RKO (cell line): Measurements from ENCODE around the gene ACAP2.
"Not testable (repeated sequence)": the region's sequence is repeated elsewhere in the genome, so short reads cannot be mapped to it uniquely, and the experiment has no call there.

Experiments
- DNase-seq: peaks from one replicate; pipeline ENCODE4 v3.0.0-alpha.2; 2016; ENCODE audit warnings: low spot score

ACAP2 gene

GRCh38 chr3:195241592-195242355 is 201.0 kb downstream of the ACAP2 start:
- peak; percentile 6 for DNase-seq

GRCh38 chr3:195240939-195241338 is 201.9 kb downstream of the ACAP2 start:
- no peak for DNase-seq

- no peak for DNase-seq
These were observed 202.6 kb downstream of the ACAP2 start for GRCh38 chr3:195240171-195240701.

GRCh38 chr3:195239121-195239520 is 203.7 kb downstream of the ACAP2 start:
- no peak for DNase-seq

- no peak for DNase-seq
These were observed 204.2 kb downstream of the ACAP2 start for GRCh38 chr3:195238586-195239118.

- DNase-seq = no peak
These were observed 204.7 kb downstream of the ACAP2 start for GRCh38 chr3:195238081-195238571.

- no peak for DNase-seq
These were observed 205.8 kb downstream of the ACAP2 start for GRCh38 chr3:195236801-195237570.

- DNase-seq = no peak
These were observed 206.6 kb downstream of the ACAP2 start for GRCh38 chr3:195236076-195236798.

GRCh38 chr3:195230244-195230643 is 212.6 kb downstream of the ACAP2 start:
- DNase-seq = no peak

- DNase-seq = not testable (repeated sequence)
These were observed 213.9 kb downstream of the ACAP2 start for GRCh38 chr3:195228886-195229285.

- DNase-seq = no peak
These were observed 214.9 kb downstream of the ACAP2 start for GRCh38 chr3:195227871-195228270.

GRCh38 chr3:195226900-195227447 is 215.8 kb downstream of the ACAP2 start:
- DNase-seq = no peak

- no peak for DNase-seq
These were observed 216.4 kb downstream of the ACAP2 start for GRCh38 chr3:195226445-195226844.

- DNase-seq = no peak
These were observed 217.7 kb downstream of the ACAP2 start for GRCh38 chr3:195224980-195225580.
